ENCODE data around the gene FAM43A. TPM values are rescaled to one million over a fixed set of nuclear protein-coding genes. Genes with fewer than 3 reads are reported as not detected.

Gene FAM43A
- total RNA-seq, 2 experiments from 2014 or later = 5.1 to 6.6 TPM

DNA sequence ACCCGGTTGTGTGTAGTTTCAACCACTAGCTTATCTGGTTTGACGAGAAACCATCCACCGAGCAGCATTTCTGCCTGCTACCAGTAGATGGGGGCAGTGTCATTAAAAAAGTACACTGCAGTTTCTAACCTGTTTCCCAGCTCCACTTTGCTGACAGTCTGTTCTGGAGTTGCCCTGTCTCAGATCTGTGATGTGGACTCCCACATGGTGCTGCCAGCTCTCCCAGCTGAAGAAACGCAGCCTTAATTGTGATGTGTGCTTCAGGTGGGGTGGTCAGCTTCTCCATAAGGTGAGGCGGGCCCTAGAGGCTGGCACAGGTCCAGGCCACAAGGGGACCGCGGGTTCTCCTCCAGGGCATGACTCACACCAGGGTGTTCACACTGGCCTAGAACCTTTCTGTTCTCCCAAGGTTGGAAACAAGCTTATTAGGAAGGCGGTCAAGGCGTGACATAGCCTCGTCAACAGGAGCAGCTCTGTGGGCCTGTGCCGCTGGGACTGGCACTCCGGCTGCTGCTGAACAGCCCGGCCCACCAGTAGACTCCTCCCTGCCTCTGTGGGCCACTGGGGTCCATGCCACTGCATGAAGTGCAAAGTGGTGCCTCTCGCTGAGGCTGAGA lies 2.9 kb upstream of the FAM43A start:
- POLR2A ChIA-PET = interaction anchor here (0.9 to 2.4 kb wide), 4 partner anchors 11 to 588 kb away, joined by 4 to 20 read pairs (median 5); partner anchors contain the start of gene LSG1
- H3K27me3 Mint-ChIP-seq = peaks cover 23% of the 10 kb centered on the region
- H3K4me1 Mint-ChIP-seq = peaks cover 31% of the 10 kb centered on the region
- no peaks in the 10 kb centered on the region for H3K9me3 Mint-ChIP-seq
- DNase-seq (peak; percentile 58), ATAC-seq (ENCODE audit: low read depth) (peak; percentile 63)
- H3K27ac Mint-ChIP-seq = no peak overlapping the region
- no peaks in the 10 kb centered on the region for H3K36me3 Mint-ChIP-seq
- no peak overlapping the region for H3K4me3 Mint-ChIP-seq

- POLR2A ChIA-PET = interaction anchor here (1.2 to 2.4 kb wide), 2 partner anchors 12 to 587 kb away, joined by 4 to 20 read pairs; partner anchors contain the start of gene LSG1
- peaks cover 23% of the 10 kb centered on the region for H3K27me3 Mint-ChIP-seq
- H3K27ac Mint-ChIP-seq = no peak overlapping the region
- no peak overlapping the region for H3K4me3 Mint-ChIP-seq
- H3K36me3 Mint-ChIP-seq = no peaks in the 10 kb centered on the region
- DNase-seq (no peak), ATAC-seq (ENCODE audit: low read depth) (no peak)
- H3K4me1 Mint-ChIP-seq = peaks cover 31% of the 10 kb centered on the region
- H3K9me3 Mint-ChIP-seq = no peaks in the 10 kb centered on the region
Observed at GRCh38 chr3:194683380-194683779, 2.3 kb upstream of the FAM43A start.

GRCh38 chr3:194685065-194685717 lies 492 bp upstream of the FAM43A start:
- POLR2A ChIA-PET = interaction anchor here (0.6 to 3.1 kb wide), 2 partner anchors 13 to 762 kb away, joined by 4 to 20 read pairs; partner anchors contain the start of gene LSG1
- no peak for DNase-seq
- peak; percentile 25 for ATAC-seq (ENCODE audit: low read depth)

DNA sequence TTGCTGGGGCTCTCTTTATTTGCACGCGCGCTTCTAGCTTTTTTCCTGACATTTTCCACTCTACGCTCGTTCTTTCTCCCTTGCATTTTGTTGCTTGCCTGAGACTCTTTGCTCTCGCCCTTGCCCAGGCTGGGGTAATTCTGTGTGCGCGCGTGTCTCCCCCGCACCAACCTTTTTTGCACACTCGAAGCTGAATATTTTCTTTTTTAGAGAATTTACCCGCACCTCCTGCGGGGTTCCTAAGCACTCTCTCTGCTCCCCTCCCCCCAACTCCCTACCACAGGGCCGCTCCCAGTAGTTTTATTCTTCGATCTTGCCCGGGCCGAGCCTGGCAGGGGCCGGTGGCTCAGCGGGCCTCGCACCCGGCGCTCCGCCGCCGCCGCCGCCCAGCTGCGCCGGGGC lies 732 bp downstream of the FAM43A start:
- Mint-ChIP-seq H3K4me3 (peak overlapping the region; percentile 94), H3K27me3 (peaks cover 35% of the 10 kb centered on the region), H3K4me1 (peaks cover 41% of the 10 kb centered on the region), H3K27ac (peak overlapping the region; percentile 71), H3K9me3 (no peaks in the 10 kb centered on the region), H3K36me3 (no peaks in the 10 kb centered on the region)
- DNase-seq (no peak), ATAC-seq (ENCODE audit: low read depth) (no peak)
- POLR2A ChIA-PET = interaction anchor here (0.8 to 3.1 kb wide), 3 partner anchors 14 to 584 kb away, joined by 3 to 20 read pairs (median 5); partner anchors contain the start of genes LSG1 and XXYLT1

More at GRCh38 chr3:194685065-194685717, 492 bp upstream of the FAM43A start:
- no peaks in the 10 kb centered on the region for H3K36me3 Mint-ChIP-seq
- no peaks in the 10 kb centered on the region for H3K9me3 Mint-ChIP-seq
- H3K27me3 Mint-ChIP-seq = peaks cover 32% of the 10 kb centered on the region
- no peak overlapping the region for H3K27ac Mint-ChIP-seq
- peaks cover 41% of the 10 kb centered on the region for H3K4me1 Mint-ChIP-seq
- peak overlapping the region; percentile 94 for H3K4me3 Mint-ChIP-seq

- Mint-ChIP-seq H3K4me1 (peaks cover 41% of the 10 kb centered on the region), H3K9me3 (no peaks in the 10 kb centered on the region), H3K27ac (no peak overlapping the region), H3K4me3 (peak overlapping the region; percentile 84), H3K36me3 (no peaks in the 10 kb centered on the region), H3K27me3 (peaks cover 35% of the 10 kb centered on the region)
- ATAC-seq (ENCODE audit: low read depth) = peak; percentile 2
- POLR2A ChIA-PET = interaction anchor here (0.5 to 3.1 kb wide), 6 partner anchors 15 to 572 kb away, joined by 3 to 20 read pairs (median 4); partner anchors contain the start of gene LSG1
- DNase-seq = peak; percentile 55
Observed at GRCh38 chr3:194686816-194687637, 1.3 kb downstream of the FAM43A start.

- Mint-ChIP-seq H3K36me3 (no peaks in the 10 kb centered on the region), H3K4me3 (peak overlapping the region; percentile 84), H3K4me1 (peaks cover 34% of the 10 kb centered on the region), H3K9me3 (no peaks in the 10 kb centered on the region), H3K27me3 (peaks cover 35% of the 10 kb centered on the region), H3K27ac (no peak overlapping the region)
- ATAC-seq (ENCODE audit: low read depth) (peak; percentile 70), DNase-seq (peak; percentile 80)
- POLR2A ChIA-PET = interaction anchor here (0.7 to 3.1 kb wide), 4 partner anchors 16 to 571 kb away, joined by 3 to 20 read pairs (median 4); partner anchors contain the start of gene LSG1
Observed at GRCh38 chr3:194687638-194688199, 2.0 kb downstream of the FAM43A start.

- no peak overlapping the region for H3K27ac Mint-ChIP-seq
- ATAC-seq (ENCODE audit: low read depth) = no peak
- no peaks in the 10 kb centered on the region for H3K36me3 Mint-ChIP-seq
- H3K4me1 Mint-ChIP-seq = peaks cover 31% of the 10 kb centered on the region
- POLR2A ChIA-PET = interaction anchor here (0.7 to 3.1 kb wide), 3 partner anchors 16 to 570 kb away, joined by 3 to 20 read pairs (median 3); partner anchors contain the start of gene LSG1
- peak overlapping the region; percentile 52 for H3K4me3 Mint-ChIP-seq
- H3K27me3 Mint-ChIP-seq = peaks cover 35% of the 10 kb centered on the region
- DNase-seq = no peak
- H3K9me3 Mint-ChIP-seq = no peaks in the 10 kb centered on the region
Observed at GRCh38 chr3:194688200-194688740, 2.6 kb downstream of the FAM43A start.

GRCh38 chr3:194688946-194689345 lies 3.3 kb downstream of the FAM43A start:
- Mint-ChIP-seq H3K4me3 (no peak overlapping the region), H3K4me1 (peaks cover 28% of the 10 kb centered on the region), H3K9me3 (no peaks in the 10 kb centered on the region), H3K27ac (no peak overlapping the region), H3K27me3 (peaks cover 35% of the 10 kb centered on the region), H3K36me3 (no peaks in the 10 kb centered on the region)
- POLR2A ChIA-PET = no interaction called here
- no peak for ATAC-seq (ENCODE audit: low read depth)
- no peak for DNase-seq

DNA sequence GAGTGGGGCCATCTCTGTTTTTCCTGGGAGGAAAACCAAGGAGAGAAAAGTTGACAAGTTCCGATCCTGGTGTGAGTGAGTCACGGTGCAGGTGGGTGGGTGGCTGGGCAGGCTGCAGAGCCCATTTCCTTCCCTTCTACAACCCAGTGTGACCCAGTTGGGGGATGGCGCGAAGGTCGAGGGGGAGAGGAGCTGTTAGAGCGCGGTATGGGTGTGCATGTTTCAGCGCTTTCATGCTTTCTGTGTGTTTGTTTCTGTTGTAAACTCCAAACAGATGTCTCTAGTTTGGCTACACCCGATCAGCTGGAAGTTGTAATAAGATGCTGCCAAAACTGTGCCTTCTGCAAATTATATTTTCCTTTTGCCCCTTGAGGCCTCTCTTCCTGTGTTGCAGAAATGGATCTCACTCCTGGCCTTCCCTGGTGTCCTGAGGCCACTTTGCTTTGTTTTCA lies 3.8 kb downstream of the FAM43A start:
- H3K4me3 Mint-ChIP-seq = peak overlapping the region; percentile 13

DNA sequence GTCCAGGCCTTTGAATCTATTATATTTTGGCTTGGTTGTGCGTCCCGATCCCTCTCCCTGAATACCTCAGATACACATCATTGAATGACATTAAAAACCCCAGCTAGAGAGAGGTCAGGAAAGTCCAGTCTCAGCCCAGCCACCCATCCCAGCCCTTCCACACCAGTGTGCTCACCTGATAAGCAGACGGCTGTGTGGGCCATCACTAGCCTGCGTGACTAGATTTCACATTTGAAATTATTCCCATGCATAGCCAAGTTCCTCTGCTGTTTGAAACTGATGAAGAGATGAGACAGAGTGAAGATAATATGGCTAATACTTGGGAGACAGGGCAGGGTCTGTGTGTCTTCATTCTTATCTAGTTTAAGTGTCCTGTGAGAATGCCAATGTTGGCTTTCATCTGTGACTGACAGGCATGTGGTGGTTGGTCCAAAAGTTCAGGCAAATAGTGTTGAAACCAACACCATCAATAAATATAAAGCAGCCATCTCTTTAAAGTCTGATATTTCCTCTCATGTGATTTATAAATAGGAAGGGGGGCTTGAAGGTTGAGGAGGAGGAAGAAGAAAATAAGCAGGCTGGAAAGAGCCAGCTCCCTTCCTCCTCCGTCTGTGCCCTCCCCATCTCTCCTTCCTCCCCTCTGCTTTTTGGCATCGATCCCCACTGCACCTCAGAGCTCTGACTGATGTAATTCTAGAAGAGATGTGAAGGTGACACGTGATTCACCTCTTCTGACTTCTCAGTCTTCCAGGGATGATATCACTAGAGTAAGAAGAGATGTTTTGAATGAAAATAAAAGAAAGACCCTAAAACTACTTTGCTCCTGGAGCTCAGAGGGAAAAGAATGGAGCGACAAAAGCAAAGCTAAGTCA lies 5.1 kb downstream of the FAM43A start:
- H3K4me3 Mint-ChIP-seq = no peak overlapping the region
- POLR2A ChIA-PET = no interaction called here

More for the DNA sequence above, 3.8 kb downstream of the FAM43A start:
- H3K36me3 Mint-ChIP-seq = no peaks in the 10 kb centered on the region
- no peak overlapping the region for H3K27ac Mint-ChIP-seq
- DNase-seq (no peak), ATAC-seq (ENCODE audit: low read depth) (no peak)
- POLR2A ChIA-PET = no interaction called here
- peaks cover 24% of the 10 kb centered on the region for H3K4me1 Mint-ChIP-seq
- H3K9me3 Mint-ChIP-seq = no peaks in the 10 kb centered on the region
- peaks cover 32% of the 10 kb centered on the region for H3K27me3 Mint-ChIP-seq

DNA sequence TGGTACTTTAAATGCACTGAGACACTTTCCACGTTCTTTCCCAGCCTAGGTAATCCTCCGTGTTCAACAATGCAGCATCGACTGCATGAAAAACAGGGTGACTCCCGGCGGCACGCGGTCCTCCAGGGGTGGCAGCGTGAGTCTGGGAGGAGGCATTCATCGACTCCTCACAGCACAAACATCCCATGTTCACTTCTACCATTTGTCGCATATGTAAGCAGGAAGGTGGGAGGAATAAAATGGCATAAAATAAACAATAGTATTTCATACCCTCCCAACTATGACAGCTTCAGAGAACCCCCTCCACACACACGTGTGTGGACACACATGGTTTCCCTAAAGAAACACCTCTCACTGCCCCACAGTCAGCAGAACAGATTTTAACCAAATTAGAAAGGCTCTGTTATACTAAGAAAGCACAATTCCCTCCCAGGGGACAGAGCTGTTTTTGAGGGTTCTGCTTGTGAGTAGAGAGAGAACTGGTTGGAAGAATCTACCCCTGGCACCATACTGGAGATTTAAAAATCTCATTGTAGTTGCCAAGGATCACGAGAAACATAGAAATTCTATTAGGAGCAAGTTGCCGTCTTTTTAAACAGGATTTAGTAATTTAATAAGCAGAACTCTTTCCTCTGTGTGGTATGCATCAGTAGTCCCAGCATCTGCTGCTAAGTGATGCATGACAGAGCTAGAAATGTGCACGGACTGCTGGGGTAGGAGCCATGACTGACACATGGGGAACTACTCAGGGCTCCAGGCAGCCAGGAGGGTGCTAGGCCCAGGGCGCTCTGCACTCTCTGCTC lies 6.0 kb downstream of the FAM43A start:
- POLR2A ChIA-PET = no interaction called here
- no peak for ATAC-seq (ENCODE audit: low read depth)
- Mint-ChIP-seq H3K27ac (no peak overlapping the region), H3K27me3 (peaks cover 28% of the 10 kb centered on the region), H3K4me3 (no peak overlapping the region), H3K4me1 (peaks cover 12% of the 10 kb centered on the region), H3K36me3 (no peaks in the 10 kb centered on the region), H3K9me3 (no peaks in the 10 kb centered on the region)
- DNase-seq = no peak

More for the DNA sequence above, 5.1 kb downstream of the FAM43A start:
- H3K9me3 Mint-ChIP-seq = no peaks in the 10 kb centered on the region
- DNase-seq = no peak
- no peak overlapping the region for H3K27ac Mint-ChIP-seq
- H3K4me1 Mint-ChIP-seq = peaks cover 15% of the 10 kb centered on the region
- peaks cover 30% of the 10 kb centered on the region for H3K27me3 Mint-ChIP-seq
- H3K36me3 Mint-ChIP-seq = no peaks in the 10 kb centered on the region
- no peak for ATAC-seq (ENCODE audit: low read depth)
